Measurements from ENCODE around the gene RNF44.
"Not testable (repeated sequence)": the region's sequence is repeated elsewhere in the genome, so short reads cannot be mapped to it uniquely, and the experiment has no call there.

RNF44 gene

DNA sequence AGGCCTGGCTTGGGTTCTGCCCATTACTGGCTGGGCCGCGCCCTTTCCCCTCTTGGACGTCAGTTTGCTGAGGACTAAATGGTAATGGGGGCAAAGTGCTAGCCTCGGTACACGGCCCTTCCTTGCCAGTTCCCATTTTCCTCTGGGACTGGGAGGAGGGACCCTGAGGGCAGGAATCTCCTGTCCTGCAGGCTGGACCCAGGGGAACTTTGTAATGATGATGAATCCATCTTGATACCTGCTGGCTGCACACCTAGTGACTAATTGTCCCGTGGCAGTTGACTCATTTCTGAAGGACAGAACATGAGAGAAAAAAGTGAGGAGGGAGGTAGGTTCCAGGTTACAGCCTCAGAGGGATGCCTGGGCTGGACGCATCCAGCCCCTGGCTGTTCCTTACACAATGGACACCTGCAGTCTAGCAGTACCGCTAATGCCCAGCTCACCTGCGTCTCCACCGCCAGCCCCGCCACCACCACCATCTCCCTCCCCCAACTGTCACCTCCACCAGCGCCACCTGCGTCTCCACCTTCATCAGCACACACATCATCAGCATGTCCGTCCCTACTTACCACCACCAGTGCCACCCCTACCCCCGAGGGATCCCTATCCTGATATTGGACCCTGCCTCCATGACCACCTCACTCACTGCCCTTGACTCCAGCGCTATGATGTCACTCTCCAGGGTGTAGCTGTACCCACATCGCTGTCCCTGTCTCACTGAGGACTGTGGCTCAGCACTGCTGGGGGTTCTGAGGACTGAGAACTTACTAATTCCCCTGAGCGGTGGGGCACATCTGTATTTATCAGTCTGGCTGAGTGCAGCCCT is 16.3 kb upstream of the RNF44 start:
- intact Hi-C loops (cut with DNase I), result no loop called here
- no peak for DNase-seq

DNA sequence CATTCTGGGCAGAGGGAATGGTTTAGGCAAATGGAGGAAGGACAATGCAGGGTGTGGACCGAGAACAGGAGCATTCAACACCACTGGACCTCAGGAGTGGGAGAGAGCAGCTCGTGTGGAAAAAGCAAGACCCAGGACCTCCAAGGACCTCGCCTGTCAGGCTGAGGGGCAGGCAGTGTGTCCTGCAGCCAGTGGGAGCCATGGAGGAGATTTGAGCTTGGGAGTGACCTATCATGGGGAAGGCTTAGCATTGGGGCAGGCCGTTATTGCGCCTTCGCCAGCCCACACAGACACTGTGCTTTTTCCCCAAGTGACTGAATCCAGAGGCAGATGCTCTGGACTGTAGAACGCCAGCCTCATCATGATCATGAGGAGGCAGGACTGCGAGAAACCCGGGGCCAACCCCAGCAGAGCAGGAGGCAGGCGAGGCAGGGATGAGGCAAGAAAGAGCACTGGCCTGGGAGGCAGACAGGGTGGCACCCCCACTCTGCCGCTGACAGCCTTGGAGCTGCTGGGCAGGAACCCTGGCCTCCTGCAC is 15.2 kb upstream of the RNF44 start:
- intact Hi-C loops (cut with DNase I), result no loop called here
- DNase-seq, result no peak

DNA sequence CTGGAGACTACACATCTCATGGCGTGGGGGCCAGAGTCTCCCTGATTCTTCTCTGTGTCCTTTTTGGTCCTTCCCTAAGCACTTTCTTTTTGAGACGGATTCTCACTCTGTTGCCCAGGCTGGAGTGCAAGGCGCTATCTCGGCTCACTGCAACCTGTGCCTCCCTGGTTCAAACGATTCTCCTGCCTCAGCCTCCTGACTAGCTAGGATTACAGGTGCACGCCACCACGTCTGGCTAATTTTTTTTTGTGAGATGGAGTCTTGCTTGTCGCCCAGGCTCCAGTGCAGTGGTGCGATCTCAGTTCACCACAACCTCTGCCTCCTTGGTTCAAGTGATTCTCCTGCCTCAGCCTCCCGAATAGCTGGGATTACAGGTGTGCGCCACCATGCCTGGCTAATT is 13.7 kb upstream of the RNF44 start:
- DNase-seq, result peak in 1 of 42 donors; percentile 2
- intact Hi-C loops (cut with DNase I), result not testable (repeated sequence)

DNA sequence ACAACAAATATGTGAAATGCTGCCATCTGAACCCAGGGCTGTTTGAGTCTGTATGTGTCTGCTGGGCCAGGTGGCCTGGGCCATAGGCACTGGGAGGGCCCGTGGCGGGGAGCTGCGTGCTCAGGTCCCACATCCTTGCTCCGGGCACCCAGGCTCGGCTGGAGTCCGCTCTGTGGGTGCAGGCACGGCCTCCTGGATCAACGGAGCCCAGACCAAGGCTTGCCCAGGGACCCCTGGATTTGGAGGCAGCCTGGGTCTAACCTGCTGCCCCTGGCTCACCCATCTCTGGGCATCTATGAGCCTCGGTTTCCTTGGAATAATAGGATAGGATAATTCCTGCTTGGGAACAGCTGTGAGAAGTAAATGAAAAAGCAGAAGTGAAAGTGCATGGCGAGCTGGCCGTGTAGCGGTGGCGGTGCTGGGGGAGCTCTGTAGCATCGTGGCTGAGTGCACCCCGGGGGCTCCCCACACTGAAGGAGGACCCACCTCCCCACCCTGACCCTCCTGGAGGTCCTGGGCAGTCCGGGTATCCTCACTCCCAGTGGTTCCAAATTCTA is 13.2 kb upstream of the RNF44 start:
- peak in 1 of 42 donors; percentile 3 for DNase-seq
- intact Hi-C loops (cut with DNase I), result no loop called here

DNA sequence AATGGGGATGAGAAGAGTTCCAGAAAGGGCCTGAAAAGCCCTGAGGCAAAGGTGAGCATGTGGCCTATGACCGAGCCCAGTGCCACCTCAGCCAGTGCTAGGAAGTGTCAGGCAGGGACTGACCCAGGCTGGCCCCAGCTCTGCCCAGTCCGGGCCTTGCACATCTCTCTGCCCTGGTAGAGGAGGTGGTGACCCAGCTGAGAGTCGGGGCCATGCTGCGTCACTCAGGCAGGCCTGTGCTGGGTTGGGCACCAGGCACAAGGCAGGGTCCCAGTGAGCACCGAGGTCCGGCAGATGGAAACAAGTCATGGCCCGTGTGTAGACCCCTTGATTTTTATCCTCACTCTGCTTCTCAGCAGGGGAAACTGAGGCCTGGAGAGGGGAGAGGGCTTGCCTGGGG is 12.7 kb upstream of the RNF44 start:
- peak in 1 of 42 donors; percentile 4 for DNase-seq
- intact Hi-C loops (cut with DNase I), result no loop called here

DNA sequence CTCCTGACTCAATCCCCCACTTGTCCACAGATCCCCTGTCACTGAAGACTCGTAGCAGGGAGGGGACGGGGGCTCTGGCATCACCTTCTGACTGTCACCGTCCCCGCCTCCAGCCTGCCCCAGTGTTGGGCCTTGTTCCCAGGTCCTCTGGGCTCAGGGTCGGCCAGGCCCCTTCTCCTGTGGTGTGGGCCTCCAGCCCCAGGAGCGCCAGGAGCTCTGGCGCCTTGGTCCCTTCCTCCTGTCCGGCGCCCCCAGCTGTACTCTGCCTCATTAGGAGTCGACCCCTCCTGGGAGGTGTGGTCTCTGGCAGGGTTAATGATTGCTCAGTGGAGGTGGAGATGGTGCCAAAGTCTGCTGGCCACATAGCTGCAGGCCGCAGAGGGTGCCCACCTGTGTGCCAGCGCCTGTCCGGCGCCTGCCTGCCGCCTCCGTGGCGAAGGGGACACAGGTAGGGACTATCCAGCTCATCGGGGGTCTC is 11.8 kb upstream of the RNF44 start, which contains the start of gene CDHR2:
Gene CDHR2, plus strand, starts transcription at position 376 of the 478 bp plus-strand sequence. CDS start 16,011 bp downstream, outside the sequence.
- intact Hi-C loops (cut with DNase I), result no loop called here

DNA sequence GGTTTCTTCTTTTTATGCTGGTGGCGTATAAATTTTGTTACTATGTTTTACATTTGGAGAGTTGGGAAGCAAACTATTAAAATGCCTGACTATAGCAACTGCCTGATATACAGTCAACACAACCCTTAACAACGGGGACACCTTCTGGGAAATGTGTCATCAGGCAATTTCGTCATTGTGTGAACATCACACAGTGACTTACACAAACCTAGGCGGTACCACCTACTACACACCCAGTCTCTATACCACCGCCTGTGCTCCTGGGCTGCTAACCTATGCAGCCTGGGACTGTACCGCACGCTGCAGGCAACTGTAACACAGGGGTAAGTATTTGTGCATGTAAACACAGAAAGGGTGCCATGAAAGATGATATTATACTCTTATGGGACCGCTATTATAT is 10.6 kb upstream of the RNF44 start:
- intact Hi-C loops (cut with DNase I), result no loop called here
- DNase-seq, result no peak

More for the DNA sequence above, 11.8 kb upstream of the RNF44 start, which contains the start of gene CDHR2:
- no peak for DNase-seq

DNA sequence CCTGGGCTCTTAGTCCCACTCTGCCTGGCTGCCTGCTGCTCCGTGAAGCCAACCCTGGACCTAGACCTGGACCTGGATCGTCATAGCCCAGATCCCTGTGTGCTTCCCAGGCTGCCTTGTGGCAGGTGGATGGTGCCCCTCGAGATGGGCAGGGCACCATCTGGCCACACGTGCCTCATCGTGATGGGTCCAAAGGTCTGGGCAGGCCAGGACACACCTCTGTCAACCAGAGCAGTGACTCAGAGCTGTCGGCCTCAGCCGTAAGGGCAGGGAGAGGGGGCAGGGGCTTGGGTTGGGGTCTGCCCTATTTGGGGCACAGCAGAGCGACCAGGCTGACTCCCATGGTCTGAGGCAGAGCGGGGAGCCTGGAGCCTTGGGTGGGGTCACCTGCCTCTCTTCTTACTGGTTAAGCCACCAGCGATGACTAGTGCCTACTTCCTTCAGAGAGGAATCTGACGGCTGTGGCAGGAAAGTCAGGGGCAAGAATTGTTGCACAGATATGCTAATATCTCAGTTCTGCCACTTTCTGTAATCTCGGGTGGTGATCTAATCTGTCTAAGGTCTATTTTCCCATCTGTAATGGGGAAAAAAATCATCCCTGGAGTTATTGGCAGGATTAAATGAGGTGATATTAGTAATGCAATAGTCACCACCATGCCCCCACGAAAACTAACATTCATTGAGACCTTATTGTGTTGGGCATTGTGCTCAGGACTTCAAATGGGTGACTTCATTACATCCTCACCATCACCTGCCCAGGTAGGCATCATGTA is 8.7 kb upstream of the RNF44 start:
- DNase-seq, result no peak
- intact Hi-C loops (cut with DNase I), result no loop called here

DNA sequence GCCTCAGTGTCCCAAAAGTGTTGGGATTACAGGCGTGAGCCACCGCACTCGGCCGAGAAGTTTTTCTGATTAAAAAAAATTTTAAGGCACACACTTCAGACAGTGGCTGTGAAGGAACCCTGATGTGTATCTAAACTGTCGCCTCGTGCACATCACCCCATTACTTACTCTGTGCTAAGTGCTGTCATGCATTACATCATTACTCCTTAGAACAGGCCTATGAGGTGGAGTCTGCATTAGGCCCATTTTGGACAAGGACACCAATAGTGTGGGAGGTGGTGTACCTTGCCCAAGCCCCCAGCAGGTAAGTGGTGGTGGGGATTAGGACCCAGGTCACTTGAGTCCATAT is 8.2 kb upstream of the RNF44 start:
- no peak for DNase-seq
- intact Hi-C loops (cut with DNase I), result no loop called here

DNA sequence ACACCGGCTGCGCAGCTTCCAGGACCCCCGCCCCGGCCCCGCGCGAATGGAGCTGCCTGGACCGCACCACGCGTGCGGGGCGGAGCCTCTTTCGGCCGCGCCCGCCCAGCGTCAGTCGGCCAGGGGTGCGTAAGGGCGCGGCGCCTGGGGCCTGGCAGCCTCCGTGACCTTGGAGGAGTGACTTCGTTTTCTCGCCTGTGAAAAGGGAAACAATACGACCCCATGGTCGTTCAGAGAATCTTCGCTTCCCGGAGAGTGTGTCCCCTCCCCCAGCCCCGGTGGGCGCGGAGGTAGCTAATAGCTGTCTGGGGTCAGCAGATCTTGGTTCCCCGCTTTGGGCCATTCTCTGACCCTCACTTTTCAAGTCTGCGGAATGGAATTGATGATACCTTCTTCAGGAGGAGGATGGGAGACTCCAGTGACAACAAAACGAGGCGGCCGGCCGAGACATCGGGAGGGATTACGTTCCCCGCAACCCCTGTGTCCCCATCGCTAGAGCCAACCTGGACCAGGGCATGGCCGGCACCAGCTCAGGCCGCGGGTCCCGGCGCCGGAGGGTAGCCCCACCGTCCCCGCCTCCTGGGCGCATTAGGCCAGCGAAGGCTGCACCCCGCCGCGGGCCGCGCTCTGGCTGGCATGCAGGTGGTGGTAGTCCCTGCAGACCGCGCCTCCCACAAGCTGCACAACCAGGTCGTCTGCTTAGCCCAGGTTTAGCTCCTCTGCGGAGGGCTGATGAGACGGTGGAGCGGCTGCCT is 6.4 kb upstream of the RNF44 start:
- peak; percentile 31 to 85 (median 73) for DNase-seq
- intact Hi-C loops (cut with DNase I), result no loop called here

DNA sequence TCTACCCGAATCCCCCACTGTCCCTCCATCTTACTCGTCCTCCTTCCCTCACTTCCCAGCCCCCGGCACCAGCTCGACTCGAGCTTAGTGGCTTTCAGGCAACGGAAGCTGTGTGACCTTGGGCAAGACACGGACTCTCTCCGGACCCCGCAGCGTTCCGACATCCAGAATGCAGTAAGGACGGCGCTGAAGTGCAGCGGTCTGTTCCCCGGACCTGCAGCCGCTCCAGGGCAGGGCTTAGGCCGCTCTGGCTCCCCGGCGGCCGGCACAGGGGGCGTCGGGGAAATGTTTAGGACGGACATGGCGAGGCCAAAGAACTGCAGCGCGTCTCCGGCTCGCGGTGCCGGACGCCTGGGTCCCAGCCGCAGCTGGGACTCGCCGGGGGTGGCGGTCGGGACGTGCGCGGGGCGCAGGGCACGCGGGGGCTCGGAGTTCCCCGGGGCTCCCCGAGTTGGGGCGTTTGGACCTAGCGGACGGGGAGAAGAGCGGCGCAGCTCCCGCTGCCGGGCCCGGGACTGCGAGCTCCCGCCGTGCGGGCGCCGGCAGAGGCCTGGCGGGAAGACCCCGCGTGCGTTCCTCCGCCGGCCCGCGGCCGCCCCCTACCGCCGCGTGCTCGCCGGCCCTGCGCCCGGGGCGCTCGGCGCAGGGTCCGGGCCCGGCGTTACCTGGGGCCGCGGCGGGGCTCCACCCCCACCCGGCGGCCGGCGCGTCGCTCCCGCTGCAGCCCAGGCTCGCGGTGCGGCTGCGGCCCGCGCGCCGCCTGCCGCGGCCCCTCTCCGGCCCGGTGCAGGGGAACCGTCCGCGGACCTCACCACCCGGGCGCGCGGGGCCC is 5.6 kb upstream of the RNF44 start:
- intact Hi-C loops (cut with DNase I), result no loop called here
- peak in 1 of 42 donors; percentile 43 for DNase-seq

DNA sequence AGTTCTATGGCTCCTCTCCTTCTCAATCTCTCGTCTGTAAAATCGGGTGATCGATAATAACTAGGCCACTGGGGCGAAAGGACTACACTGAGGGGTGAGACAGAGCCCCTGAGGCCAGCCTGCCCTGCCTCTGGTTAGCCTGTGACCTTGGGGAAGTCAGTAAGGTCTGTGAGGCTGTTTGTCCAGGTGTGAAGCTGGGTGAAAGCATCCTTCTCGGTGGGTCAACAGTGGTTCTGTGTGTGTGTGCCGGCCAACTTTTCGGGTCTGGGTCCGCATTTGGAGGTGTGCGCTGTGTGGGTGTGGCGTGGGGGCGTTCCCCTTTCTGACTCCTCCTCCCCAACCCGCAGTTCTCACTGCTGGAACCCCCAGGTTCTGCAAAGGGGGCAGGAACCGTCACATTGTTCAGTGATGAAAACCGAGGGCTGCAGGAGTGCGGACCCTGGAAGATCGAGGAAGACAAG is 5.0 kb upstream of the RNF44 start:
- DNase-seq, result peak in 2 of 42 donors; percentile 26 to 34
- intact Hi-C loops (cut with DNase I), result no loop called here

DNA sequence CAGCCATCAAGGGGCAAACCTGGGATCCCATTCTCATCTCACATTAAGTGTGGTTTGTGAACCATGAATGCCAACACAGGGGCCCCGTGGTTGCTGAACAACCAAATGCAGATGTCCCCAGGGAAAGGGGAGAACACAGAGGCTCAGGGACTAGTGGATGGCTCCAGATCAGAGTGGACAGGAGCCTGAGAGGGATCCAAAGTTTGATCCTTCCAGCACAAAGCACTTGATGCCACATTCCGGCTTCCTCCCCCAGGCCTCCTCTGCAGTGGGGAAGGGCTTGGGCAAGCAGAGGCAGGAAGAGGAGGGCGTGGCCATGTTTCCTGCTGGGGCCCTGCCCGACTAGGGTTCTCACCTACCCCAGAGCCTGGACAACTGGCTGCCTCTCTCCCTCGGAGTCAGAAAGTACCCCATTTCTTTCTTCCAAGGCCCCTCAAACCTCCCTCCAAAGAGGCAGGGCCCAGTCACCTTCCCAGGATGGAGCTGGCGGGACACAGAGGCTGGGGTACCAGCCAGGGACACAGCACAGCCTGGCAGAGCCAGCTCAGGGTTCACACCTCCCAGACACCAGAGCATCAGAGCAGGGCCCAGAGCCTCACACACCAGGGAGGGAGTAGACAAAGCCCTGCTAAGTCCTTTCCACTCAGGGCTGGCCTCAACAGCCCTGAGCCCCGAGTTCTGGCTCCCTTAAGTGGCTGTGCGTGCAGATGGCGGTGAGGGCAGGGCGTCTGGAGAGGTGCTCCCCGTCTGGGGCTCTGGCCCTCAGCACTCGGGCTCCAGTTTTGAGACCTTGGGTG is 4.3 kb upstream of the RNF44 start:
- intact Hi-C loops (cut with DNase I), result no loop called here
- peak in 2 of 42 donors; percentile 27 to 39 for DNase-seq

DNA sequence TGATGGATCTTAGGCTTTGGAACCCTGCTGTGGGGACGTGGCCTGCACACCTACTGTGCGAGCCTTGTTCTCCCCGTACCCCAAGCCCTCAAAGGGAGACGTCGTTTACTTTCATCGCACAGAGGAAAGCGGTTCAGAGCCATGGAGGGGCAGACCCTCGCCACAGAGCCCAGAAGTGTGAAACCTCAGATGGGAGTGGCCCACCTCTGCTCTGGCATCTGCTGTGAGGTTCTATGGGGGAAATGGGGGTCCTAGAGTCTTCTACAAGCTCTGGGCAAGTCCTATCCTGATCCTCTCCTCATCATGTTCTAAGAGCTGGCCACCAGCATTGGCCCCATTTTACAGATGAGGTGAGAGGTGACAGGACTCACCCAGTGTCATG is 3.7 kb upstream of the RNF44 start:
- DNase-seq, result no peak
- intact Hi-C loops (cut with DNase I), result no loop called here

DNA sequence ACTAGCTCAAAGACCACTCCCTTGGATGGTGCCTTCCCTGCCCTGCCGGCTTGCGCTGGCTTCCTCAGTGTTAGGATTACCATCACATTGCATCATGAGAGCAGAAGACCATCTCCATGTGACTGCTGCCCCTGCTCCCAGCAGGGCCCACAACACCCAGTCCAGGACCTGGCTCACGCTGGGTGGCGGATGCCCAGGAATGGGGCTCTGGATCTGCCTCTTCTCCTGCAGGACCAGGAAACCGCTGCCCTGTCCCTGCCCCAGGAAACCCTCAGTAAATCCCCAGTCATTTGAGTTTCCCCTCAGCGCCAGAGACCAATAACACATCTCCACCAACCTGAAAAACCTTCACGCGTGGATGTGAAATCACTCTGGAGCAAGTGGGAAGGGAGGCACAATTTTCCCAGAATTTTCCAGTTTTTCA is 3.3 kb upstream of the RNF44 start:
- intact Hi-C loops (cut with DNase I), result no loop called here

DNA sequence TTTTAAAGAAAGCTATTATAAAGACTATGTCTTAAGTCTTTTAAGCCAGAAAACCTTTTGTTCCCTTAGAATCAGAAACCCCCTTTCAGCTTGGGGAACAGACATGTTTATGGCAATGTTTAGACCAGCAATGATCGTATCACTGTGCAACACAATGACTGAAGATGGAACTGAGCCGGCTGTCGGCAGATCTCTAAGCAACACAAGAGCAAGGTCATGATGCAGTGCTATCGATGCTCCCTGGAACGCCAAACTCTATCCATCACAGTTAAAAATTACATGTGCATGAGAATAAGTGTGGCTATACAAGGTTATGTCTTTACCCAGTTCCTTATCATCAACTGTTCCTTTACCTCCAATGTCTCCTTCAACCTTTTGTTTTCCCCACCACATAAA is 1.8 kb upstream of the RNF44 start:
- DNase-seq, result no peak

More for the DNA sequence above, 3.3 kb upstream of the RNF44 start:
- no peak for DNase-seq

More for the DNA sequence above, 1.8 kb upstream of the RNF44 start:
- intact Hi-C loops (cut with DNase I), result loop anchor here (2.0 to 10.0 kb wide), 2 partner anchors 90 to 124 kb away; partner anchors contain the start of genes CLTB and FAF2

Data from head of caudate nucleus (tissue), 42 donors.